Esophagus squamous epithelium (tissue), 4 donors: ENCODE data around the gene KRT16.

Experiments
- CTCF ChIP-seq, 6 experiments: fragments of 450-650 bp in 4 of 6; fragments of 200-600 bp in 2 of 6; sonication (generic) in 2 of 6; IDR thresholded peaks; one replicate each; pipeline ENCODE4 v1.5.1; 2016 to 2019; ENCODE audit warnings: antibody characterized with exemption in 6 of 6, mild to moderate bottlenecking in 4 of 6, moderate library complexity in 4 of 6
- POLR2A ChIP-seq, 4 donors: fragments of 450-650 bp; IDR thresholded peaks; one replicate each; pipeline ENCODE4 v1.6.1; 2017; ENCODE audit warnings: antibody characterized with exemption in 4 of 4, mild to moderate bottlenecking in 4 of 4, moderate library complexity in 3 of 4

- TF ChIP-seq POLR2A (IDR thresholded peaks at IDR 0.05) (no peak), CTCF (IDR thresholded peaks at IDR 0.05) (no peak)
Observed at GRCh38 chr17:41631025-41631897, 18.7 kb upstream of the KRT16 start.
